ENCODE data around the gene CD79A.

Gene CD79A

GRCh38 chr19:41922585-41922984, 45.5 kb downstream of the CD79A start:
- no peak for TF ChIP-seq CTCF (IDR thresholded peaks at IDR 0.05; ENCODE audit: borderline replicate concordance, control extremely low read depth, extremely low read depth, insufficient read depth, missing control alignments)
- in situ Hi-C loops (cut with MboI; ENCODE audit: low sequenced_read_pairs, unreplicated experiment) = no loop called here
- no peak for DNase-seq (ENCODE audit: low spot score)

GRCh38 chr19:41923045-41923788, 46.1 kb downstream of the CD79A start:
- in situ Hi-C loops (cut with MboI; ENCODE audit: low sequenced_read_pairs, unreplicated experiment) = no loop called here
- DNase-seq (ENCODE audit: low spot score) = no peak
- no peak for TF ChIP-seq CTCF (IDR thresholded peaks at IDR 0.05; ENCODE audit: borderline replicate concordance, control extremely low read depth, extremely low read depth, insufficient read depth, missing control alignments)

- in situ Hi-C loops (cut with MboI; ENCODE audit: low sequenced_read_pairs, unreplicated experiment) = no loop called here
- no peak for TF ChIP-seq CTCF (IDR thresholded peaks at IDR 0.05; ENCODE audit: borderline replicate concordance, control extremely low read depth, extremely low read depth, insufficient read depth, missing control alignments)
- DNase-seq (ENCODE audit: low spot score) = no peak
Observed at GRCh38 chr19:41924151-41925145, 47.4 kb downstream of the CD79A start.

- in situ Hi-C loops (cut with MboI; ENCODE audit: low sequenced_read_pairs, unreplicated experiment) = no loop called here
- no peak for DNase-seq (ENCODE audit: low spot score)
- no peak for TF ChIP-seq CTCF (IDR thresholded peaks at IDR 0.05; ENCODE audit: borderline replicate concordance, control extremely low read depth, extremely low read depth, insufficient read depth, missing control alignments)
Observed at GRCh38 chr19:41925208-41926003, 48.3 kb downstream of the CD79A start.

- DNase-seq (ENCODE audit: low spot score) = no peak
- in situ Hi-C loops (cut with MboI; ENCODE audit: low sequenced_read_pairs, unreplicated experiment) = no loop called here
- no peak for TF ChIP-seq CTCF (IDR thresholded peaks at IDR 0.05; ENCODE audit: borderline replicate concordance, control extremely low read depth, extremely low read depth, insufficient read depth, missing control alignments)
Observed at GRCh38 chr19:41926028-41926762, 49.1 kb downstream of the CD79A start.
